GM18873 (cell line): ENCODE data around the gene CHMP2A.
"Not testable (repeated sequence)": the region's sequence is repeated elsewhere in the genome, so short reads cannot be mapped to it uniquely, and the experiment has no call there.

Experiments
- ATAC-seq: cut with Tn5 transposase; IDR thresholded peaks from one replicate; pipeline ENCODE4 v1.9.1; 2021; ENCODE audit warnings: mild to moderate bottlenecking, moderate library complexity, moderate number of reproducible peaks; ENCODE audit not compliant: unreplicated experiment, low FRiP score

CHMP2A gene

DNA sequence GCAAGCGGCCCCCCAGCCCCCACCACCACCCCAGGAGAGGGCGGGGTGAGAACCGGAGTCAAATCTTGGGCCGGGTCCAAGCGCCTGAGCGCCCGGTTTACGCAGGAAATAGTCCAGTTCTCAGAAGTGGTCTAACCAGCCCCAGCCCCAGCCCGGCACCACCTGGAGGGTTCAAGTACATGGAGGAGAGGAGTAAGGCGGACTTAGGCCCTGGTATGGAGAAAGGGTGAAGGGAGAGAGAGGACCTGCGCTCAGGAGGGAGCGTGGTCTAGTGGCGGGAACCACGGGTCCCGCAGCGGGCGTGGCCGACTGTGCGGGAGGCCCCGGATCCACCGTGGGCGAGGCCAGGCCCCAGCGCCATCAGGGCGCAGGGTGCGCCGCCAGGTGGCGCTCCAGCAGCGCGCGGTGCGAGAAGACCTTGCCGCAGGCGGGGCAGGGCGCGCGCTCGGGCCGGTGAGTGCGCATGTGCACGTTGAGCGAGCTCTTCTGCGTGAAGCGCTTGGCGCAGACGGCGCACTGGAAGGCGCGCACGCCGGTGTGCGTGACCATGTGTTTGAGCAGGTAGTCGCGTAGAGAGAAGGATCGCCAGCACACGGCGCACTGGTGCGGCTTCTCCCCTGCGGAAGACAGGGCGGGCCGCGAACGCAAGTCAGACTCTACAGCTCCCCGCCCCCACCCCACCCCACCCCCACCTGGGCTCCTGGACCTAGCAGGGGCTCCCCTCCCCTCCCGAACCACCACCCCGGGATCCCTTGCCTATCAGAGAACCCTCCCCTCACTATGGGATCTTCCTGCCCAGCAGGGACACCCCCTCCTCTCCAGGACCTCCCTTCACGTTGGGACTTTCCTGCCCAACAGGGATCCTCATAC is 41.0 kb downstream of the CHMP2A start:
- peak; percentile 43 for ATAC-seq

DNA sequence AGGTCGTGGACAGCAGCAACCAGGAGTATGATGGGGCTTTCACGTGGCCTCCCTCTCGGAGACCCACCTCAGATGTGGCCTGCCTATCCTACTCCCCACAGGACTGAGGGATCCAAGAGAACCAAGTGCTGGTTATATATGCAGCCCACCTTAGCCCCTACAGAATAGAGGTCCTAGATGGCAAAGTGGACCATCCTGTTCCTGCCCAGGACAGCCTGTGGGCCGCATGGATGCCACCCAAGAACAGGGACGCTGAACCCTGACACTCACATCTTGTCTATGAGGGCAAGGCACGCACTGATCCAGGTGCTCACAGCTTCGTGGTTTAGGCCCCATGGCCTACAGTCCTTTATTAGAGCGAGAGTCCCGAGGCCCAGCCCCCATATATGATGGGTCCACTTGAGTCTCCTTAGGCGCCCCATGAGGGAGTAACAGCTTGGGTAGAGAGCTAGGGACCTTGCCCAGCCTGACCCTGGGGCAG is 41.7 kb downstream of the CHMP2A start:
- ATAC-seq, result no peak

DNA sequence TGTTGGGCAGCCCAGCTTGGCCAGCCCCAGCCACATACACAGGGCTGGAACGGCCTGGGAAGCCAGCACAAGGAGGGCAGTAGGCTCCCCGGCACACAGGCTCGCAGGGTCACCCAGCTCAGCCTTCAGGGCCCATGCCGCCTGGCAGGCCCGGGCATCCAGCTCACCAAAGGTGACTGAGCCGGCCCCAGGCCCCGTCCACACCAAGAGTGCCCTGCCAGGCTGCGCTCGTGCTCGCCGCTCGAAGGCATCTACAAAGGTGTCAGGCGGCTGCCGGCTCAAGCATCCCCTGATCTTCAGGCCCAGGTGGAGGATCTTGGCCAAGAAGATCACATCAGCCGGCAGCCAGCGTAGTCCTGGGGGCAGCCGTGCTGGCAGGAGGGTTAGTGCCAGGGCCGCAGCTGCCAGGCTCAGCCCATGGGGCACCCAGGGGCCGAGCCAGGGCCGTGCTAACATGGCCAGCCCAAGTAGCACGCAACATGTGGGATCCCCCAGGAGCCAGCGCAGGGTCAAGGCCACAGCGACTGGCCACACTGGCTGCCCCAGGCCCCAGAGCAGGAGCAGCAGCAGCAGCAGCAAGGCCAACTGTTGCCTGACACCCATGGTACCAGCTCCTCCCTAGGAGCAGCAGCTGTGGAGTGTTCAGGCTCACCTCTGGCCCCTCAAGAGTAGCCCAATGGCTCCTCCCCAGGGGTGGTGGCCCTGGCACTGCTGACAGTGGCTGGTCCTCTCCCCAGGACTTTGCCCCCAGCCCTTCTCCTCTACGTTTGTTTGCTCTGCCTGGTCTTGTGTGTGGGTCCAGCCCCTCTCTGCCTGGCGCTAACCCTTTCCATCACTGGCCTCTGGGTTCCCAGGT is 43.3 kb downstream of the CHMP2A start, which contains the start of gene SLC27A5:
Gene SLC27A5 (minus strand): TSS at position 640 of the 856 bp plus-strand sequence. CDS start 37 bp downstream, at position 603.
- no peak for ATAC-seq

DNA sequence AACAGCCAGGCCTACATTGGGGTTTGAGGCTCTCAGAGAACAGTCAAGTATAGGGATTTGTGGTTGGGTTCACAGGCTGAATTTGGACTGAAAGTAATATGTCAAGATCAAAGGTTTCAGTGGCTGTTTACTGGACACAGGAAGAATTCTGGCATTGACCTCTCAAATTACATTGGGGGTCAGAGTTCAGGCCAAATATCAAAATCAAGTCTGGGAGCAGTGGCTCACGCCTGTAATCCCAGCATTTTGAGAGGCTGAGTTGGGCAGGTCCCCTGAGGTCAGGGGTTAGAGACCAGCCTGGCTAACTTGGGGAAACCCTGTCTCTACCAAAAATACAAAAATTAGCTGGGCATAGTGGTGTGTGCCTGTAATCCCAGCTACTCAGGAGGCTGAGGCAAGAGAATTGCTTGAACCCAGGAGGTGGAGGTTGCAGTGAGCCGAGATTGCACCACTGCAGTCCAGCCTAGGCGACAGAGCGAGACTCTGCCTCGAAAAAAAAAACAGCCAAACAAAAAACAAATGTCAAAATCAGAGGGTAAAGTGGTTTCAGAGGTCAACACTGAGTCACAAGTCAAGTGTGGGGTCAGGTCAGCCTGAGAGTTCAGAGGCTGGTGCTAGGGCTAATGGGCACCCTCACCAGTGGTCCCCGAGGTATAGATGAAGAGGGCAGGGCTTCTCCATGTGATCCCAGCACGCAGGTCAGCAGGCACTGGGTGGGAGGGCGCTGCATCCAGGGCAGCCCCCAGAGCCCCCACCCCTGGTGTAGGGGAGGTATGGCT is 44.6 kb downstream of the CHMP2A start:
- no peak for ATAC-seq

DNA sequence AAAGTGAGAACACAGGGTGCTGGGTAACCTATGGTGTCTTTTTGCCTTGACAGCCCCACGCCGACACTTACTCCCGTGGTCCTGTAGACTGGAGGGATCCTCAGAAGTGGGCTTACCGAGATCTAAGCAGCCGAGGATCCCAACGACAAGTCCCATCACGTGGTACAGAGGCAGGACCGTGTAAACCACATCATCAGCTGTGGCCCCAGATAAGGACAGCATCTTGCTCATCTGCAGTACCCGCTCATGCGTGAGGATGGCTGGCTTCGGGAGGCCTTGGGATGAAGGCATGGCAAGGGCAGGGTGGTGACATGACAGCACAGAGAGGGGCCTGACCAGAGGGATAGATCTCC is 45.2 kb downstream of the CHMP2A start:
- no peak for ATAC-seq

DNA sequence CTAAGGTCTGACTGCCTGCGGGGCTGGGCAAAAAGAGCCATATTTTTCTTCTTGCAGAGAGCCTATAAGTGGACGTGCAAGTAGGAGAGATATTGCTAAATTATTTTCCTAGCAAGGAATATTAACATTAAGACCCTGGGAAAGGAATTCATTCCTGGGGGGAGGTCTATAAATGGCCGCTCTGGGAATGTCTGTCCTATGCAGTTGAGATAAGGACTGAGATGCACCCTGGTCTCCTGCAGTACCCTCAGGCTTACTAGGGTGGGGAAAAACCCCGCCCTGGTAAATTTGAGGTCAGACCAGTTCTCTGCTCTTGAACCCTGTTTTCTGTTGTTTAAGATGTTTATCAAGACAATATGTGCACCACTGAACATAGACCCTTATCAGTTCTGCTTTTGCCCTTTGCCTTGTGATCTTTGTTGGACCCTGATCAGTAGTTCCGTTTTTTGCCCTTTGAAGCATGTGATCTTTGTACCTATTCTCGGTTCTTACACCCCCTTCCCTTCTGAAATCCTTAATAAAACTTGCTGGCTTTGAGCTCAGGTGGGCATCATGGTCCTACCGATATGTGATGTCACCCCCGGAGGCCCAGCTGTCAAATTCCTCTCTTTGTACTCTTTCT is 47.2 kb downstream of the CHMP2A start:
- not testable (repeated sequence) for ATAC-seq
